Measurements from ENCODE around the gene C1orf74. TPM values are rescaled to one million over a fixed set of nuclear protein-coding genes. Genes with fewer than 3 reads are reported as not detected.

C1orf74 gene
- total and polyA plus RNA-seq, 2 donors (not counting 3 experiments of a cell fraction or from before 2014, with no cell fraction given), result 2.4 to 3.0 TPM

DNA sequence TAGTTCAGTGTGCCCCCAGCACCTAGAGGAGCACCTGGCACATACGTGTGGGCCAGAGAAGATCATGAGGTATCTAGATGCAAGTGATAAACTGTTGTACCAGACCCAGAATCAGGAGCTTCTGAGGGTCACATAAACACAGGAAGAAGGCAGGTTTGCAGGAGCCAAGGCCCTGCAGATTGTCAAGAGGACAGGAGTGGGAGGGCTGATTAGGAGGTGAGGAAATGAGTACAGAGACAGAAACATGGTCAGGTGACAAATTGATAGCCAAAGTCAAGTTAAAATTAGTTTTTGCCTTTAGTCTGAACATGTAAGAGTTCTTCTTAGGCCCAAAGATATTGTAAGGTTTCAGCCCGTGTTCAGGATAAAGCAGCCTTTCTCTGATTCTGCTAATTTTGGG is 42.5 kb downstream of the C1orf74 start:
- H3K4me1 ChIP-seq (ENCODE audit: control insufficient read depth, extremely low read depth, insufficient read depth, low read length), result no peaks in the 10 kb centered on the region
- POLR2A ChIA-PET, result no interaction called here
- peaks cover 0 to 13% of the 10 kb centered on the region in 2 experiments for H3K27me3 ChIP-seq (ENCODE audit: control insufficient read depth in 2 of 2, insufficient read depth in 2 of 2, low read length in 2 of 2)
- no peak for FAIRE-seq
- no TSS peak for BruUV-seq (replicated peaks)
- no peak overlapping the region for H3K4me2 ChIP-seq (ENCODE audit: insufficient read depth, low read length)
- H3K9ac ChIP-seq (replicated peaks; ENCODE audit: extremely low read depth, insufficient read depth, low read length), result no peak overlapping the region
- DNase-seq (ENCODE audit: low read depth, low spot score), result no peak
- no peaks in the 10 kb centered on the region for H3K36me3 ChIP-seq (ENCODE audit: control insufficient read depth in 2 of 2, extremely low read depth in 1 of 2, insufficient read depth in 2 of 2, low read length in 2 of 2)
- TF ChIP-seq POLR2A (IDR thresholded peaks at IDR 0.05; ENCODE audit: low read depth, low read length) (no peak), JUN (IDR thresholded peaks at IDR 0.05; ENCODE audit: borderline replicate concordance, insufficient read depth, insufficient read length, low read depth) (no peak), EZH2 (IDR thresholded peaks at IDR 0.05; ENCODE audit: borderline replicate concordance, low read depth, low read length, severe bottlenecking) (no peak), MYC (IDR thresholded peaks at IDR 0.05; ENCODE audit: low read depth, low read length) (no peak)
- TF ChIP-seq, protein P1, sequence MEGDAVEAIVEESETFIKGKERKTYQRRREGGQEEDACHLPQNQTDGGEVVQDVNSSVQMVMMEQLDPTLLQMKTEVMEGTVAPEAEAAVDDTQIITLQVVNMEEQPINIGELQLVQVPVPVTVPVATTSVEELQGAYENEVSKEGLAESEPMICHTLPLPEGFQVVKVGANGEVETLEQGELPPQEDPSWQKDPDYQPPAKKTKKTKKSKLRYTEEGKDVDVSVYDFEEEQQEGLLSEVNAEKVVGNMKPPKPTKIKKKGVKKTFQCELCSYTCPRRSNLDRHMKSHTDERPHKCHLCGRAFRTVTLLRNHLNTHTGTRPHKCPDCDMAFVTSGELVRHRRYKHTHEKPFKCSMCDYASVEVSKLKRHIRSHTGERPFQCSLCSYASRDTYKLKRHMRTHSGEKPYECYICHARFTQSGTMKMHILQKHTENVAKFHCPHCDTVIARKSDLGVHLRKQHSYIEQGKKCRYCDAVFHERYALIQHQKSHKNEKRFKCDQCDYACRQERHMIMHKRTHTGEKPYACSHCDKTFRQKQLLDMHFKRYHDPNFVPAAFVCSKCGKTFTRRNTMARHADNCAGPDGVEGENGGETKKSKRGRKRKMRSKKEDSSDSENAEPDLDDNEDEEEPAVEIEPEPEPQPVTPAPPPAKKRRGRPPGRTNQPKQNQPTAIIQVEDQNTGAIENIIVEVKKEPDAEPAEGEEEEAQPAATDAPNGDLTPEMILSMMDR (IDR thresholded peaks at IDR 0.05; ENCODE audit: extremely low read depth in 1 of 2, insufficient read depth in 1 of 2, low read depth in 1 of 2, low read length in 2 of 2), result no peak
- intact Hi-C loops (cut with micrococcal nuclease) (no loop called here), dilution Hi-C loops (cut with MboI; ENCODE audit: extremely low pct_ligation_motif_present, low sequenced_read_pairs) (no loop called here)
- CTCF ChIA-PET, result no interaction called here
- H3K9me3 ChIP-seq (replicated peaks; ENCODE audit: control insufficient read depth, insufficient read depth, low read length), result no peaks in the 10 kb centered on the region
- no peaks in the 10 kb centered on the region for H4K20me1 ChIP-seq (replicated peaks; ENCODE audit: control insufficient read depth, extremely low read depth, insufficient read depth, low read length)
- H2AFZ ChIP-seq (ENCODE audit: low read depth, low read length), result no peak overlapping the region
- no peaks in the 10 kb centered on the region for H3K9me1 ChIP-seq (replicated peaks; ENCODE audit: control insufficient read depth, extremely low read depth, insufficient read depth, low read length)
- no peaks in the 10 kb centered on the region for H3K79me2 ChIP-seq (ENCODE audit: control insufficient read depth, insufficient read depth, low read length)
- H3K4me3 ChIP-seq (replicated peaks in 1 of 3; ENCODE audit: insufficient read depth in 1 of 3, low read depth in 1 of 3, low read length in 3 of 3), result no peak overlapping the region
- no peak overlapping the region for H3K27ac ChIP-seq (ENCODE audit: insufficient read depth, low read depth, low read length)

DNA sequence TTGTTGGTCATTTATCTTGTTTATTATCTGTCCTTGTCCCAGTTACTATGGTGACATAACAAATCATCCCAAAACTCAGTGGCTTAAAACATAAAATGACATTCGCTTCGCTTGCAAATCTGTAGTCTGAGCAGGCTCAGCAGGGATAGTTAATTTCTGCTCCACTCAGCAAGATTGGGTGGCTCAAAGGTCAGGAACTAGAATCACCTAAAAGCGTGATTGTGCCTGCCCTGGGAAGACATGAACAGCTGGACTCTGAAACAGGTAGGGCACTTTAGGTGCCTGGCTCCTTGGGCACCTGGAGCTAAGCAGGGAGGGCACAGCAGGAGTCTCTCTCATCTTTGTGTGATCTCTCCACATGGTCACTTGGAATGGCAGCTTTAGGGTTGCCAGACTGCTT is 43.2 kb downstream of the C1orf74 start:
- TF ChIP-seq FOS (IDR thresholded peaks at IDR 0.05; ENCODE audit: borderline replicate concordance, insufficient read depth, low read length) (no peak), EZH2 (IDR thresholded peaks at IDR 0.05; ENCODE audit: borderline replicate concordance, low read depth, low read length, severe bottlenecking) (no peak), POLR2AphosphoS5 (IDR thresholded peaks at IDR 0.05; ENCODE audit: insufficient read depth, low read depth, low read length) (no peak), POLR2A (IDR thresholded peaks at IDR 0.05; ENCODE audit: low read depth, low read length) (no peak), GATA2 (IDR thresholded peaks at IDR 0.05; ENCODE audit: insufficient read depth, insufficient read length, low read depth, low read length) (no peak), JUN (IDR thresholded peaks at IDR 0.05; ENCODE audit: borderline replicate concordance, insufficient read depth, insufficient read length, low read depth) (no peak), MYC (IDR thresholded peaks at IDR 0.05; ENCODE audit: low read depth, low read length) (no peak)
- TF ChIP-seq, protein P1 (IDR thresholded peaks at IDR 0.05; ENCODE audit: extremely low read depth in 1 of 2, insufficient read depth in 1 of 2, low read depth in 1 of 2, low read length in 2 of 2), result no peak
- TF ChIP-seq, protein P2, sequence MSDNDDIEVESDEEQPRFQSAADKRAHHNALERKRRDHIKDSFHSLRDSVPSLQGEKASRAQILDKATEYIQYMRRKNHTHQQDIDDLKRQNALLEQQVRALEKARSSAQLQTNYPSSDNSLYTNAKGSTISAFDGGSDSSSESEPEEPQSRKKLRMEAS (IDR thresholded peaks at IDR 0.05; ENCODE audit: insufficient read depth, insufficient read length), result no peak
- no peaks in the 10 kb centered on the region for H3K4me1 ChIP-seq (ENCODE audit: control insufficient read depth, extremely low read depth, insufficient read depth, low read length)
- FAIRE-seq (no peak), DNase-seq (ENCODE audit: low read depth, low spot score) (no peak)
- no peaks in the 10 kb centered on the region for H3K9me3 ChIP-seq (replicated peaks; ENCODE audit: control insufficient read depth, insufficient read depth, low read length)
- BruUV-seq (replicated peaks), result no TSS peak
- ChIA-PET POLR2A (no interaction called here), CTCF (no interaction called here)
- no peaks in the 10 kb centered on the region for H3K36me3 ChIP-seq (ENCODE audit: control insufficient read depth in 2 of 2, extremely low read depth in 1 of 2, insufficient read depth in 2 of 2, low read length in 2 of 2)
- no peak overlapping the region for H2AFZ ChIP-seq (ENCODE audit: low read depth, low read length)
- H4K20me1 ChIP-seq (replicated peaks; ENCODE audit: control insufficient read depth, extremely low read depth, insufficient read depth, low read length), result no peaks in the 10 kb centered on the region
- no peak overlapping the region for H3K9ac ChIP-seq (replicated peaks; ENCODE audit: extremely low read depth, insufficient read depth, low read length)
- no peak overlapping the region for H3K27ac ChIP-seq (ENCODE audit: insufficient read depth, low read depth, low read length)
- no peak overlapping the region for H3K4me3 ChIP-seq (replicated peaks in 1 of 3; ENCODE audit: insufficient read depth in 1 of 3, low read depth in 1 of 3, low read length in 3 of 3)
- dilution Hi-C loops (cut with MboI; ENCODE audit: extremely low pct_ligation_motif_present, low sequenced_read_pairs), result no loop called here
- H3K79me2 ChIP-seq (ENCODE audit: control insufficient read depth, insufficient read depth, low read length), result no peaks in the 10 kb centered on the region
- no peak overlapping the region for H3K4me2 ChIP-seq (ENCODE audit: insufficient read depth, low read length)
- no peaks in the 10 kb centered on the region for H3K9me1 ChIP-seq (replicated peaks; ENCODE audit: control insufficient read depth, extremely low read depth, insufficient read depth, low read length)
- intact Hi-C loops (cut with micrococcal nuclease), result no loop called here
- H3K27me3 ChIP-seq (ENCODE audit: control insufficient read depth in 2 of 2, insufficient read depth in 2 of 2, low read length in 2 of 2), result peaks cover 0 to 16% of the 10 kb centered on the region in 2 experiments
